Hepatocyte (in vitro differentiated cells): ENCODE measurements around the gene EDARADD.

ENCODE experiments used
- EZH2phosphoT487 ChIP-seq: fragments of 200-600 bp; sonication (generic); IDR thresholded peaks from one replicate; pipeline ENCODE4 v1.6.1; 2018; ENCODE audit warnings: antibody characterized with exemption, mild to moderate bottlenecking, low read depth, moderate library complexity; ENCODE audit not compliant: unreplicated experiment, severe bottlenecking
- TF ChIP-seq, protein P1 (sequence below): fragments of 200-600 bp; sonication (generic); IDR thresholded peaks from 2 replicates; pipeline ENCODE4 v1.5.1; 2016; ENCODE audit warnings: antibody characterized with exemption, mild to moderate bottlenecking; ENCODE audit not compliant: poor library complexity

DNA sequence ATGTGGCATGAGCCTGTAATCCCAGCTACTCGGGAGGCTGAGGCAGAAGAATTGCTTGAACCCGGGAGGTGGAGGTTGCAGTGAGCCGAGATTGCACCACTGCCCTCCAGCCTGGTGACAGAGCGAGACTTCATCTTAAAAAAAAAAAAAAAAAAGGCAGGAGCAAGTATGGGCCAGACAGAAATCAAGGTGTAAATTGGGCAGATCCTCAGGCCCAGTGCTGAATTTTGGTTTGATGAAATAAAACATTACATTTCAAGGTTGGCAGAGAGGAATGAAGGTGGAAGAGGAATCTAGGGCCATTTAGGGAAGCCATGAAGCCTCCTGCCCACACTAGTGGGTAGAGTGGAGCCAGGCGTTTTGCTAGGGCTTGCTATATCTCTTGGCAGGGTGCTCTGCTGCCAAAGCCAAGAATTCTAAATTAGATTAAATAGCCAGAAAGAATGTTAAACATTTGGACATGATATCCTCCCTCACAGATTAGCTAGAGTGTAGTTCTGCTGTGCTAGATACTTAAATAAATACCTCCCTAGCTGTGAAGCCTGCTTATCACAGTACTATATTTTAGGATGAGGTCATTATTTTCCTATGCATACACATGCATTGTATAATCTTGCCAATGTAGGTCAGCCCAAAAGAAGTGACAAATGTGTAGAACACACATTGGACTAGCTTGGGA lies 113.1 kb downstream of the EDARADD start:
- TF ChIP-seq, protein P1, sequence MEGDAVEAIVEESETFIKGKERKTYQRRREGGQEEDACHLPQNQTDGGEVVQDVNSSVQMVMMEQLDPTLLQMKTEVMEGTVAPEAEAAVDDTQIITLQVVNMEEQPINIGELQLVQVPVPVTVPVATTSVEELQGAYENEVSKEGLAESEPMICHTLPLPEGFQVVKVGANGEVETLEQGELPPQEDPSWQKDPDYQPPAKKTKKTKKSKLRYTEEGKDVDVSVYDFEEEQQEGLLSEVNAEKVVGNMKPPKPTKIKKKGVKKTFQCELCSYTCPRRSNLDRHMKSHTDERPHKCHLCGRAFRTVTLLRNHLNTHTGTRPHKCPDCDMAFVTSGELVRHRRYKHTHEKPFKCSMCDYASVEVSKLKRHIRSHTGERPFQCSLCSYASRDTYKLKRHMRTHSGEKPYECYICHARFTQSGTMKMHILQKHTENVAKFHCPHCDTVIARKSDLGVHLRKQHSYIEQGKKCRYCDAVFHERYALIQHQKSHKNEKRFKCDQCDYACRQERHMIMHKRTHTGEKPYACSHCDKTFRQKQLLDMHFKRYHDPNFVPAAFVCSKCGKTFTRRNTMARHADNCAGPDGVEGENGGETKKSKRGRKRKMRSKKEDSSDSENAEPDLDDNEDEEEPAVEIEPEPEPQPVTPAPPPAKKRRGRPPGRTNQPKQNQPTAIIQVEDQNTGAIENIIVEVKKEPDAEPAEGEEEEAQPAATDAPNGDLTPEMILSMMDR = no peak
- no peak for TF ChIP-seq EZH2phosphoT487
